BJ (cell line): ENCODE results near the gene ORC3. TPM values are rescaled to one million over a fixed set of nuclear protein-coding genes. Genes with fewer than 3 reads are reported as not detected.

ENCODE experiments used
- CTCF ChIA-PET: fragments of 350-600 bp; formaldehyde crosslinking; extraction: SDS; loops from one replicate; lab custom pipeline; 2021; ENCODE audit warnings: antibody characterized with exemption, inconsistent platforms; lab: Yijun Ruan, JAX
- POLR2A ChIA-PET: fragments of 300-600 bp; sonication (Branson Sonifier 250); formaldehyde crosslinking; extraction: SDS; loops from one replicate; lab custom pipeline; 2021; ENCODE audit warnings: antibody characterized with exemption; lab: Charles Lee
- DNase-seq: peaks from one replicate; pipeline ENCODE4 v3.0.0-alpha.2; 2011; ENCODE audit warnings: low read depth
- H3K27me3 ChIP-seq: 2 replicates; pipeline ENCODE4 v1.6.0; 2011; ENCODE audit warnings: low read length; ENCODE audit not compliant: control insufficient read depth, insufficient read depth
- H3K36me3 ChIP-seq: 2 replicates; pipeline ENCODE4 v1.5.1; 2011; ENCODE audit warnings: low read length; ENCODE audit not compliant: control insufficient read depth, insufficient read depth
- H3K4me3 ChIP-seq: 2 replicates; pipeline ENCODE4 v1.5.1; 2011; ENCODE audit warnings: low read depth, mild to moderate bottlenecking, control low read depth, low read length
- CTCF ChIP-seq: IDR thresholded peaks from 2 replicates; pipeline ENCODE4 v1.5.1; 2011; ENCODE audit warnings: low read depth, mild to moderate bottlenecking, control low read depth, inconsistent platforms, low read length, moderate library complexity; ENCODE audit not compliant: insufficient read depth
- polyA plus RNA-seq: library from polyadenylated mRNA; depleted of rRNA; stranded (reverse); fragments of >200 nt; gene quantifications from 2 replicates; pipeline ENCODE4 v1.2.3, GENCODE V29; 2011

ORC3 gene
- polyA plus RNA-seq, 1 experiment, result 17.3 TPM

- no peaks in the 10 kb centered on the region; the same call in 1 of the 2 replicates for H3K36me3 ChIP-seq
- no peak for TF ChIP-seq CTCF
- CTCF ChIA-PET, result interaction anchor here (0.8 kb wide), 1 partner anchor 10 kb away, joined by 5 read pairs; no protein-coding TSS in a partner anchor
- POLR2A ChIA-PET, result no interaction called here
- no peaks in the 10 kb centered on the region for H3K27me3 ChIP-seq
- DNase-seq, result no peak
- H3K4me3 ChIP-seq, result no peak overlapping the region
These were observed 66.9 kb downstream of the ORC3 start for GRCh38 chr6:87656857-87657256.

GRCh38 chr6:87658516-87658915 is 68.6 kb downstream of the ORC3 start:
- H3K36me3 ChIP-seq, result no peaks in the 10 kb centered on the region; the same call in 1 of the 2 replicates
- ChIA-PET CTCF (no interaction called here), POLR2A (no interaction called here)
- no peaks in the 10 kb centered on the region for H3K27me3 ChIP-seq
- H3K4me3 ChIP-seq, result no peak overlapping the region
- DNase-seq, result no peak
- no peak for TF ChIP-seq CTCF

- Histone ChIP-seq H3K4me3 (no peak overlapping the region), H3K36me3 (no peaks in the 10 kb centered on the region; the same call in 1 of the 2 replicates), H3K27me3 (no peaks in the 10 kb centered on the region)
- ChIA-PET POLR2A (no interaction called here), CTCF (no interaction called here)
- DNase-seq, result peak; percentile 19
- no peak for TF ChIP-seq CTCF
These were observed 70.4 kb downstream of the ORC3 start for GRCh38 chr6:87660226-87660911.

GRCh38 chr6:87661016-87661415 is 71.1 kb downstream of the ORC3 start:
- H3K4me3 ChIP-seq, result no peak overlapping the region
- POLR2A ChIA-PET, result no interaction called here
- H3K36me3 ChIP-seq, result no peaks in the 10 kb centered on the region; the same call in 1 of the 2 replicates
- no peak for TF ChIP-seq CTCF
- H3K27me3 ChIP-seq, result no peaks in the 10 kb centered on the region
- peak; percentile 16 for DNase-seq
- CTCF ChIA-PET, result no interaction called here

- ChIA-PET CTCF (interaction anchor here (0.7 kb wide), 1 partner anchor 70 kb away, joined by 3 read pairs; no protein-coding TSS in a partner anchor), POLR2A (interaction anchor here (0.6 kb wide), 1 partner anchor 36 kb away, joined by 3 read pairs; no protein-coding TSS in a partner anchor)
- H3K36me3 ChIP-seq, result no peaks in the 10 kb centered on the region; the same call in 1 of the 2 replicates
- DNase-seq, result no peak
- no peak overlapping the region for H3K4me3 ChIP-seq
- H3K27me3 ChIP-seq, result no peaks in the 10 kb centered on the region
- TF ChIP-seq CTCF, result no peak
These were observed 71.6 kb downstream of the ORC3 start for GRCh38 chr6:87661503-87661902.
